Spleen (tissue), 11 donors: ENCODE measurements around the gene KRTAP1-4. TPM values are rescaled to one million over a fixed set of nuclear protein-coding genes. Genes with fewer than 3 reads are reported as not detected.
"Not testable (repeated sequence)": the region's sequence is repeated elsewhere in the genome, so short reads cannot be mapped to it uniquely, and the experiment has no call there.

Source experiments
- DNase-seq: peaks from one replicate; pipeline ENCODE4 v3.0.0-alpha.2; 2020
- H3K27ac ChIP-seq, 8 donors: fragments of 200-600 bp; sonication (generic) in 7 of 8; 1 replicate in 4 of 8; 2 replicates in 4 of 8; pipeline versions ENCODE4 v1.5.0 to v1.8.0; 2016 to 2021; ENCODE audit warnings: inconsistent platforms in 4 of 8, mild to moderate bottlenecking in 4 of 8, moderate library complexity in 1 of 8
- H3K27me3 ChIP-seq, 7 donors: fragments of 200-600 bp; sonication (generic) in 6 of 7; replicated peaks in 1 of 7; 1 replicate in 4 of 7; 2 replicates in 3 of 7; pipeline versions ENCODE4 v1.5.0 to v1.8.0; 2016 to 2021; ENCODE audit warnings: inconsistent platforms in 3 of 7, mild to moderate bottlenecking in 1 of 7
- H3K36me3 ChIP-seq, 6 donors: fragments of 200-600 bp; sonication (generic) in 5 of 6; 1 replicate in 4 of 6; 2 replicates in 2 of 6; pipeline versions ENCODE4 v1.5.0 to v1.8.0; 2016 to 2021; ENCODE audit warnings: inconsistent platforms in 2 of 6
- H3K4me1 ChIP-seq, 6 donors: fragments of 200-600 bp; sonication (generic) in 5 of 6; 1 replicate in 3 of 6; 2 replicates in 3 of 6; pipeline versions ENCODE4 v1.5.0 to v1.8.0; 2016 to 2021; ENCODE audit warnings: inconsistent platforms in 3 of 6
- H3K4me3 ChIP-seq, 8 donors: fragments of 200-600 bp; sonication (generic) in 7 of 8; 1 replicate in 4 of 8; 2 replicates in 4 of 8; pipeline versions ENCODE4 v1.5.0 to v1.8.0; 2016 to 2021; ENCODE audit warnings: inconsistent platforms in 4 of 8, mild to moderate bottlenecking in 4 of 8, moderate library complexity in 2 of 8
- H3K9me3 ChIP-seq, 8 donors: fragments of 200-600 bp; sonication (generic) in 7 of 8; 1 replicate in 4 of 8; 2 replicates in 4 of 8; pipeline versions ENCODE4 v1.5.0 to v1.8.0; 2016 to 2021; ENCODE audit warnings: inconsistent platforms in 4 of 8
- POLR2A ChIP-seq, 3 donors: fragments of 450-650 bp; IDR thresholded peaks; one replicate each; pipeline ENCODE4 v1.5.1; 2017; ENCODE audit warnings: antibody characterized with exemption in 3 of 3, mild to moderate bottlenecking in 1 of 3
- POLR2AphosphoS5 ChIP-seq, 3 donors: sonication (generic); formaldehyde crosslinking; IDR thresholded peaks; one replicate each; pipeline ENCODE4 v1.5.1; 2017; ENCODE audit warnings: antibody characterized with exemption in 3 of 3
- WGBS, 5 donors: extraction: QIAGEN DNeasy Blood & Tissue Kit in 3 of 5; methylation state at CpG; one replicate each; pipeline versions ENCODE4 v1.1.5 to v1.1.7; 2013 to 2018; 5-methylcytosine and 5-hydroxymethylcytosine counted together
- intact Hi-C: fragments of 100-400 bp; cut with DNase I; formaldehyde crosslinking; loops from one replicate; pipeline ENCODE4 v1.15.0; 2023; ENCODE audit warnings: low total_unique reads
- polyA plus RNA-seq, 3 donors: library from polyadenylated mRNA; stranded (reverse); fragments of 200-250 nt; gene quantifications; one replicate each; pipeline ENCODE4 v1.2.1, GENCODE V29; 2013
- total RNA-seq, 7 donors: library from RNA; depleted of rRNA in 3 of 7; stranded (reverse); fragments of >200 nt in 3 of 7; fragmentation: NEBNext Ultra II Directional in 4 of 7; extraction: Animal tissue kit (Norgen Biotek cat#: 25700) in 4 of 7; gene quantifications; one replicate each; pipeline versions ENCODE4 v1.1.0 to v1.2.1, GENCODE V29; 2016 to 2021
- TF ChIP-seq, protein P1 (sequence below), 11 experiments: fragments of 200-600 bp in 7 of 11; fragments of 450-650 bp in 4 of 11; sonication (generic) in 4 of 11; IDR thresholded peaks in 8 of 11; conservative IDR thresholded peaks in 3 of 11; 1 replicate in 7 of 11; 2 replicates in 4 of 11; pipeline versions ENCODE4 v1.4.0 to v1.8.0; 2016 to 2021; ENCODE audit warnings: antibody characterized with exemption in 11 of 11, inconsistent platforms in 4 of 11, mild to moderate bottlenecking in 1 of 11
- donor health status: healthy with polysubstance abuse.
- donor health status: DM: no; HTN: no; CAD: no; lungs with moderate emphysema.
- donor health status: DM: no; HTN: no; CAD: no.
- donor health status: Bipolar disorder and iron deficiency.
- donor health status: healthy.
- donor health status: DM: no; HTN: no; CAD: no.
- donor health status: DM: yes; HTN: yes; CAD: no.

Gene KRTAP1-4
- total and polyA plus RNA-seq, 10 donors: not detected

DNA sequence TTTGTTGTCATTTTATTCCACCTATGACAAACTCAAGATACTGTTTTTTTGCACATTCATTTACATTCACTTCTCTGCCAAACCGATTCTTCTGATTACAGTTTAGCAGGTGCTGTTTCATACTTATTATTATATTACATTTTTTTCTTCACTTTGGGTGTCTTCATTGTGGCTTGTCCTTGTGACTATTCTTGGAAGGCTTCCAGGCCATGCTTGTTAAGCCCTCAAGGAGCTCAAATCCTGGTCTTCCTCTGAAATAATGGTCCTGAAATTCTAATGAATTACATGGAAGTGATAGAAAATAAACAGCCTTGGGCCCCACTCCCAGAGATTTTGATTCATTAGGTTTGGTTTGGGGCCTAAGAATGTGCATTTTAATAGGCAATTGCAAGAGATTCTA lies 34.3 kb upstream of the KRTAP1-4 start:
- no peaks in the 10 kb centered on the region for H3K9me3 ChIP-seq
- 61 to 78% (median 71%) methylated on average over 1 of the region's 1 CpG for WGBS, 5 donors
- intact Hi-C loops: no loop called here

DNA sequence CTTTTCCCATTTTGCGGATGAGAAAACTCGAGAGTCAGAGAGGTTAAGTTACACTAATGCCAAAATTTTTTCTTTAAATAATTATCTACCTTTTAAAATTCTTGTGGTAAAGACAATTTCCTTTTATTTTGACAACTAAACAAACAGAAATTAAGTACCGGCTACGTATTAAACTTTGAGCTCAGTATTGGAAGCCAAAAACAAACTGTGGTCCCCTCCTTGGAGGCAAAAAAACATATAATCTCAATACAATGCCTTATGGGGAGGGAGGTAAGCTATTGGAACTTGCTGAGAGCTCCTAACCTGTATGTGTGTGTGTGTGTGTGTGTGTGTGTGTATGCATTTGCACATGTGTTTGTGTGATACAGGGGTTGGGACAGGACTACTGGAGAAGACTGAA lies 33.5 kb upstream of the KRTAP1-4 start:
- WGBS, 5 donors: 81 to 91% (median 86%) methylated on average over 4 of the region's 4 CpGs
- Histone ChIP-seq H3K27me3 (peaks cover 0 to 30% (median 7%) of the 10 kb centered on the region in 7 donors), H3K36me3 (no peaks in the 10 kb centered on the region), H3K4me3 (no peak overlapping the region), H3K27ac (no peak overlapping the region), H3K9me3 (no peaks in the 10 kb centered on the region), H3K4me1 (no peaks in the 10 kb centered on the region)
- no peak for DNase-seq
- intact Hi-C loops: no loop called here
- TF ChIP-seq POLR2AphosphoS5 (IDR thresholded peaks at IDR 0.05): no peak
- TF ChIP-seq POLR2A (IDR thresholded peaks at IDR 0.05): no peak

More for the DNA sequence above, 34.3 kb upstream of the KRTAP1-4 start:
- Histone ChIP-seq H3K27ac (no peak overlapping the region), H3K36me3 (no peaks in the 10 kb centered on the region), H3K4me1 (no peaks in the 10 kb centered on the region), H3K4me3 (no peak overlapping the region), H3K27me3 (peaks cover 0 to 22% (median 2%) of the 10 kb centered on the region in 7 donors)
- DNase-seq: no peak
- TF ChIP-seq POLR2AphosphoS5 (IDR thresholded peaks at IDR 0.05): no peak
- TF ChIP-seq, protein P1, sequence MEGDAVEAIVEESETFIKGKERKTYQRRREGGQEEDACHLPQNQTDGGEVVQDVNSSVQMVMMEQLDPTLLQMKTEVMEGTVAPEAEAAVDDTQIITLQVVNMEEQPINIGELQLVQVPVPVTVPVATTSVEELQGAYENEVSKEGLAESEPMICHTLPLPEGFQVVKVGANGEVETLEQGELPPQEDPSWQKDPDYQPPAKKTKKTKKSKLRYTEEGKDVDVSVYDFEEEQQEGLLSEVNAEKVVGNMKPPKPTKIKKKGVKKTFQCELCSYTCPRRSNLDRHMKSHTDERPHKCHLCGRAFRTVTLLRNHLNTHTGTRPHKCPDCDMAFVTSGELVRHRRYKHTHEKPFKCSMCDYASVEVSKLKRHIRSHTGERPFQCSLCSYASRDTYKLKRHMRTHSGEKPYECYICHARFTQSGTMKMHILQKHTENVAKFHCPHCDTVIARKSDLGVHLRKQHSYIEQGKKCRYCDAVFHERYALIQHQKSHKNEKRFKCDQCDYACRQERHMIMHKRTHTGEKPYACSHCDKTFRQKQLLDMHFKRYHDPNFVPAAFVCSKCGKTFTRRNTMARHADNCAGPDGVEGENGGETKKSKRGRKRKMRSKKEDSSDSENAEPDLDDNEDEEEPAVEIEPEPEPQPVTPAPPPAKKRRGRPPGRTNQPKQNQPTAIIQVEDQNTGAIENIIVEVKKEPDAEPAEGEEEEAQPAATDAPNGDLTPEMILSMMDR (IDR thresholded peaks at IDR 0.05 in 8 of 11, conservative IDR thresholded peaks at IDR 0.05 in 3 of 11): no peak
- TF ChIP-seq POLR2A (IDR thresholded peaks at IDR 0.05): no peak

DNA sequence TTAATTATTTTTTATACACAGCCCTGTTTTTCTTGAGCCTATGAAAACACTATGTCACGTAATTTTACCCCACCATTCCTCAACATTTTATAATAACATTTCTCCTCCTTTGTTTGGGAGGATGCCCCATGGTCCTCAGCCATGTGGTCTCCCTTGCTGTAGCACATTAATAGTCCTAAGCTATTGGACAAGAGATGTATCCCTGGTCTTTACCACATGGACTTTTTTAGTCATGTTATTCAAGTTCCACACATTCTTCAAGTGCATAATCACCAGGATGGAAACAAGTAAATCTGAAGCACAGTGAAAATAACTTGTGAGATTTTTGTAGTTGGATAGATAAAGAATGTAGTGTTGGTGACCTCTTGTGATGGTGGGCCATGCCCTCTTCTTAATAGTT lies 32.0 kb upstream of the KRTAP1-4 start:
- TF ChIP-seq POLR2AphosphoS5 (IDR thresholded peaks at IDR 0.05) (no peak), POLR2A (IDR thresholded peaks at IDR 0.05) (no peak)
- TF ChIP-seq, protein P1 (IDR thresholded peaks at IDR 0.05 in 8 of 11, conservative IDR thresholded peaks at IDR 0.05 in 3 of 11): no peak

DNA sequence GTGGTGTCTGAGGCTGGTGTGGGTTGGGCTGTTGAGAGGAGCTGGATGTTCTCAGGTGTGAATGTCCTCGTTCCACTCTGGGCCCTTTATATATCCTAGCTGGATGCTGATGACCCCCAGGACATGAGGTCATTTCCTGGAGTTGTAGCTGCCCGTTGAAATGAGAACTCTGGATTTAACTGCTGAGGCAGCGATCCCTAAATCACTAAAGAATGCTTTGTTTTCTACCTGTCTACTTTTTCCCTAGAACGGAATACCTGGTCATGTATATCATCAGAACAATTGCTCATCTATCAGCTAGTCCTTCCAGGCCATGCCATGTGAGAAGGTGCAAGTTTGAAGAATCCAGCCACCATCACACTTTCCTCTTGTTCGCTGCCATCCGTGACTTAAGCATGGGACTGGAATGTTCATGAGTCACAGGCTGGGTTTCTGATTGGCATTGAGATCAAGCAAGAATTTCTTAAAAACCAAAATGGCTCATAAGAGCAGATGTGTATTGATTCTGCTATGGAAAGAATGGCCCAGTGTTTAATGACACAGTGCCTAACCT lies 30.1 kb upstream of the KRTAP1-4 start, which contains the start of gene KRTAP2-3:
TSS of gene KRTAP2-3 (minus strand) at position 63 of the 553 bp plus-strand sequence. CDS start 64 bp downstream, outside the sequence.
- no peak for DNase-seq
- TF ChIP-seq POLR2AphosphoS5 (IDR thresholded peaks at IDR 0.05): no peak
- no peak for TF ChIP-seq POLR2A (IDR thresholded peaks at IDR 0.05)
- TF ChIP-seq, protein P1 (IDR thresholded peaks at IDR 0.05 in 8 of 11, conservative IDR thresholded peaks at IDR 0.05 in 3 of 11): no peak
- Histone ChIP-seq H3K36me3 (no peaks in the 10 kb centered on the region), H3K4me3 (no peak within 1 kb of the TSS), H3K4me1 (no peaks in the 10 kb centered on the region), H3K27me3 (peaks cover 0 to 47% (median 7%) of the 10 kb centered on the region in 7 donors), H3K9me3 (peaks cover 0 to 10% (median 3%) of the 10 kb centered on the region in 8 donors), H3K27ac (no peak within 1 kb of the TSS)
- WGBS, 5 donors: 66 to 74% (median 69%) methylated on average over 5 to 6 of the region's 6 CpGs
- intact Hi-C loops: no loop called here

More for the DNA sequence above, 32.0 kb upstream of the KRTAP1-4 start:
- H3K27me3 ChIP-seq: peaks cover 0 to 45% (median 7%) of the 10 kb centered on the region in 7 donors
- H3K4me3 ChIP-seq: no peak overlapping the region
- H3K27ac ChIP-seq: no peak overlapping the region
- H3K36me3 ChIP-seq: no peaks in the 10 kb centered on the region
- intact Hi-C loops: no loop called here
- 68 to 85% (median 80%) methylated on average over 1 of the region's 1 CpG for WGBS, 5 donors
- H3K9me3 ChIP-seq: peaks cover 0 to 10% (median 3%) of the 10 kb centered on the region in 8 donors
- no peak for DNase-seq
- H3K4me1 ChIP-seq: no peaks in the 10 kb centered on the region

DNA sequence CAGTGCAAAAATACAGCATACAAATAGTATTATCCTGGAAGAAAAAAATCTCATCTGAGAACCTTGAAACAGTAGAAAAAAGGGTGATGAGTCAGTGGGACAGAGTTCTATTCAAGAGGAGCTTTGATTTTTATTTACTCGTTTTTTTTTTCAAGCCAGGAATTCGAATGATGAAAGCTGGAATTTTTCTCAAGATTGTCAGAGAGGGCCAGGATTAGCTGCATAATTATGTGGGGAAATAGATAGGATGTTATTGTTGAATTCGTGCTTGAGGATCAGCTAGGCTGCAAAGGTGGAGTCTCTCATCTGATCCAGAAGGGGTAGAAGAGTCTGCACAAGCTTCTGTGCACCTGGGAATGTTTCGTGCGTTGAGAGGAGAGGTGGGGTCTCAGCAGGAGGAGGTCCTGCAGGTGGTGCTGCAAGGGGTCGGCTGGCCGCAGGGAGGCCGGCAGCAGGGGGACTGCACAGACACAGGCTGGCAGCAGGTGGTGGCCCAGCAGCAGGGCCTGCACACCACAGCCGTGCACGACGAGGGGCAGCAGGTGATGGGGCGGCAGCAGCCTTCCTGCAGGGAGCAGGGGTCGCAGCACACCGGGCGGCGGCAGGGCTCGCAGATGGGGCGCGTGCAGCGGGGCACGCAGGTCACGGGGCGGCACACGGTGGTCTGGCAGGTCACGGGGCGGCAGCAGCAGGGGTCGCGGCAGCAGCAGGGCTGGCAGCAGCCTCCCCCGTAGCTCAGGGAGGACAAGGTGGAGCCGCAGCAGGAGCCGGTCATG lies 29.5 kb upstream of the KRTAP1-4 start:
- H3K36me3 ChIP-seq, H3K4me3 ChIP-seq, H3K9me3 ChIP-seq, DNase-seq, H3K27ac ChIP-seq, intact Hi-C loops, H3K4me1 ChIP-seq: not testable (repeated sequence)
- peaks cover 0 to 48% (median 7%) of the 10 kb centered on the region in 7 donors for H3K27me3 ChIP-seq
- WGBS, 5 donors: 34 to 54% (median 42%) methylated on average over 8 to 13 of the region's 31 CpGs
